ENCODE measurements around the gene MCM3AP. TPM values are rescaled to one million over a fixed set of nuclear protein-coding genes. Genes with fewer than 3 reads are reported as not detected.

Gene MCM3AP
- total and polyA plus RNA-seq, 4 donors, result 15.5 to 58.1 (median 33.5) TPM

DNA sequence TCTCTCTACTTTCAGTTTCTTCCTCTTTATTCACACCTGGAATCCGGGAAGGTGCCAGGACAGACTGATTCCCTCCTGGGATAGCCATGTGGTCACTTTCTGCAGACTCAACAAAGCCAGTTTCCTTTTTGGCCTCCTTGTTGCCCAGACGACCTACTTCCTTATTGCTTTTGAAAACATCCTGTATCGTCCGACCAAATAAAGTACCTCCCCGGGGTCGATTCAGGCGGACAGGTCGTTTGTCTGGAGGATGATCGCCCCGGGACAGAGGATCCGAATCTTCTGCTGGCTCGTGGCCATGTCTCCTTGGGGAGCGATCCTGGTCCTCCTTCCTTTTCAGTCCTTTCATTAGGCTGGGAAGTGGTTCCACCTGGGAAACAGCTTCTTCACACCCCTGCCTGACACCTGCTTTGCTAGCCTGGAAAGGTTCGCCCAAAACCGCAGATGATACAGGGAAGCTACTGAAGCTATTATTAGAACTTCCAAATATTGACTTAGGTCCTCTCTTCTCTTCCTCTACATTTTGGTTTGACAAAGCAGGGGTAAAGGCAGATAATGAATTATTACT, 1.2 kb downstream of the MCM3AP start (continued):
- TF ChIP-seq, protein P1, sequence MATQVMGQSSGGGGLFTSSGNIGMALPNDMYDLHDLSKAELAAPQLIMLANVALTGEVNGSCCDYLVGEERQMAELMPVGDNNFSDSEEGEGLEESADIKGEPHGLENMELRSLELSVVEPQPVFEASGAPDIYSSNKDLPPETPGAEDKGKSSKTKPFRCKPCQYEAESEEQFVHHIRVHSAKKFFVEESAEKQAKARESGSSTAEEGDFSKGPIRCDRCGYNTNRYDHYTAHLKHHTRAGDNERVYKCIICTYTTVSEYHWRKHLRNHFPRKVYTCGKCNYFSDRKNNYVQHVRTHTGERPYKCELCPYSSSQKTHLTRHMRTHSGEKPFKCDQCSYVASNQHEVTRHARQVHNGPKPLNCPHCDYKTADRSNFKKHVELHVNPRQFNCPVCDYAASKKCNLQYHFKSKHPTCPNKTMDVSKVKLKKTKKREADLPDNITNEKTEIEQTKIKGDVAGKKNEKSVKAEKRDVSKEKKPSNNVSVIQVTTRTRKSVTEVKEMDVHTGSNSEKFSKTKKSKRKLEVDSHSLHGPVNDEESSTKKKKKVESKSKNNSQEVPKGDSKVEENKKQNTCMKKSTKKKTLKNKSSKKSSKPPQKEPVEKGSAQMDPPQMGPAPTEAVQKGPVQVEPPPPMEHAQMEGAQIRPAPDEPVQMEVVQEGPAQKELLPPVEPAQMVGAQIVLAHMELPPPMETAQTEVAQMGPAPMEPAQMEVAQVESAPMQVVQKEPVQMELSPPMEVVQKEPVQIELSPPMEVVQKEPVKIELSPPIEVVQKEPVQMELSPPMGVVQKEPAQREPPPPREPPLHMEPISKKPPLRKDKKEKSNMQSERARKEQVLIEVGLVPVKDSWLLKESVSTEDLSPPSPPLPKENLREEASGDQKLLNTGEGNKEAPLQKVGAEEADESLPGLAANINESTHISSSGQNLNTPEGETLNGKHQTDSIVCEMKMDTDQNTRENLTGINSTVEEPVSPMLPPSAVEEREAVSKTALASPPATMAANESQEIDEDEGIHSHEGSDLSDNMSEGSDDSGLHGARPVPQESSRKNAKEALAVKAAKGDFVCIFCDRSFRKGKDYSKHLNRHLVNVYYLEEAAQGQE (IDR thresholded peaks at IDR 0.05), result no peak

DNA sequence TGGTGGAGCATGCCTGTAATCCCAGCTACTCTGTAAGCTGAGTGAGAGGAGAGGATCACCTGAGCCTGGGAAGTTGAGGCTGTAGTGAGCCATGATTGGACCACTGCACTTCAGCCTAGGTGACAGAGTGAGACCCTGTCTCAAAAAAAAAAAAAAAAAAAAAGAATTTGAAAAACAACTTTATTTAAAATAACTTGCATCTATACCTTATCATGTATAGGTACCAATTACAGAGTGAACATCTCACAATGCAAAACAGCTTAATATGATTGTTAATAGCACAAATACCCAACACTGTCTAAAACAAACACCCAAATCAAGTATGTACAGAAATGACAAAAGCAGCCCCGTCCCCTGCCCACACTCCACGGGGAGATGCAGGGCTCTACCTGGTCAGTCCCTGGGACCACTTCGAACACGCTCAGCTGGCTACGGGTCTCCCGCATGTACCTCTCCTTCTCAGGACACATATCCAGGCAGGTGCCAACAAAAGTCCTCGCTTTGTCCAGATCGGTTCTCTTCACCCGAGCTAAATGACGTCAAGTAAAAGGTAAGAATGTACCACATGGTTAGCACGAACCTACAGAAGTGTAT, 10.5 kb downstream of the MCM3AP start:
- no peak for DNase-seq (ENCODE audit: low spot score)
- Histone ChIP-seq H3K4me3 (ENCODE audit: low read depth in 1 of 3, low read length in 3 of 3) (no peak overlapping the region), H3K9me3 (ENCODE audit: control insufficient read depth in 4 of 4, low read length in 3 of 4) (no peaks in the 10 kb centered on the region), H3K4me1 (ENCODE audit: control insufficient read depth in 4 of 4, insufficient read depth in 4 of 4, low read length in 3 of 4) (no peaks in the 10 kb centered on the region), H3K27me3 (ENCODE audit: control insufficient read depth in 4 of 4, insufficient read depth in 4 of 4, low read length in 3 of 4) (no peaks in the 10 kb centered on the region), H3K9ac (ENCODE audit: low read depth in 1 of 2, low read length in 2 of 2) (no peak overlapping the region), H3K27ac (ENCODE audit: low read depth in 1 of 2, low read length in 2 of 2) (no peak overlapping the region), H3K36me3 (ENCODE audit: control insufficient read depth in 4 of 4, insufficient read depth in 3 of 4, low read depth in 1 of 4, low read length in 3 of 4) (peaks cover 30 to 86% (median 67%) of the 10 kb centered on the region in 4 donors)
- 97% methylated on average over 11 of the region's 11 CpGs for WGBS
- TF ChIP-seq FOXA2 (IDR thresholded peaks at IDR 0.05), result no peak
- TF ChIP-seq, protein P1 (IDR thresholded peaks at IDR 0.05), result no peak
- no peak for TF ChIP-seq HNF4G (IDR thresholded peaks at IDR 0.05)
- no peak for TF ChIP-seq SP1 (IDR thresholded peaks at IDR 0.05)
- no peak for TF ChIP-seq GABPA (IDR thresholded peaks at IDR 0.05 in 1 of 2, conservative IDR thresholded peaks at IDR 0.05 in 1 of 2)
- TF ChIP-seq EGR1 (IDR thresholded peaks at IDR 0.05; ENCODE audit: low read depth in 2 of 2), result no peak
- TF ChIP-seq, protein P2, sequence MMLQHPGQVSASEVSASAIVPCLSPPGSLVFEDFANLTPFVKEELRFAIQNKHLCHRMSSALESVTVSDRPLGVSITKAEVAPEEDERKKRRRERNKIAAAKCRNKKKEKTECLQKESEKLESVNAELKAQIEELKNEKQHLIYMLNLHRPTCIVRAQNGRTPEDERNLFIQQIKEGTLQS (IDR thresholded peaks at IDR 0.05), result no peak
- TF ChIP-seq, protein P3, sequence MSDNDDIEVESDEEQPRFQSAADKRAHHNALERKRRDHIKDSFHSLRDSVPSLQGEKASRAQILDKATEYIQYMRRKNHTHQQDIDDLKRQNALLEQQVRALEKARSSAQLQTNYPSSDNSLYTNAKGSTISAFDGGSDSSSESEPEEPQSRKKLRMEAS (IDR thresholded peaks at IDR 0.05), result no peak
- TF ChIP-seq FOXA1 (IDR thresholded peaks at IDR 0.05), result no peak
- TF ChIP-seq HNF4A (conservative IDR thresholded peaks at IDR 0.05), result no peak
- no peak for TF ChIP-seq YY1 (IDR thresholded peaks at IDR 0.05)
- no peak for TF ChIP-seq TAF1 (conservative IDR thresholded peaks at IDR 0.05)
- no peak for TF ChIP-seq RXRA (IDR thresholded peaks at IDR 0.05)
- TF ChIP-seq NR2F2 (IDR thresholded peaks at IDR 0.05), result no peak
- no peak for TF ChIP-seq JUND (IDR thresholded peaks at IDR 0.05)
- TF ChIP-seq, protein P4, sequence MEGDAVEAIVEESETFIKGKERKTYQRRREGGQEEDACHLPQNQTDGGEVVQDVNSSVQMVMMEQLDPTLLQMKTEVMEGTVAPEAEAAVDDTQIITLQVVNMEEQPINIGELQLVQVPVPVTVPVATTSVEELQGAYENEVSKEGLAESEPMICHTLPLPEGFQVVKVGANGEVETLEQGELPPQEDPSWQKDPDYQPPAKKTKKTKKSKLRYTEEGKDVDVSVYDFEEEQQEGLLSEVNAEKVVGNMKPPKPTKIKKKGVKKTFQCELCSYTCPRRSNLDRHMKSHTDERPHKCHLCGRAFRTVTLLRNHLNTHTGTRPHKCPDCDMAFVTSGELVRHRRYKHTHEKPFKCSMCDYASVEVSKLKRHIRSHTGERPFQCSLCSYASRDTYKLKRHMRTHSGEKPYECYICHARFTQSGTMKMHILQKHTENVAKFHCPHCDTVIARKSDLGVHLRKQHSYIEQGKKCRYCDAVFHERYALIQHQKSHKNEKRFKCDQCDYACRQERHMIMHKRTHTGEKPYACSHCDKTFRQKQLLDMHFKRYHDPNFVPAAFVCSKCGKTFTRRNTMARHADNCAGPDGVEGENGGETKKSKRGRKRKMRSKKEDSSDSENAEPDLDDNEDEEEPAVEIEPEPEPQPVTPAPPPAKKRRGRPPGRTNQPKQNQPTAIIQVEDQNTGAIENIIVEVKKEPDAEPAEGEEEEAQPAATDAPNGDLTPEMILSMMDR (IDR thresholded peaks at IDR 0.05; ENCODE audit: low read depth, low read length, missing input control), result no peak
- TF ChIP-seq RAD21 (IDR thresholded peaks at IDR 0.05), result no peak

Measured in liver (tissue), 9 donors.